Measurements from ENCODE around the gene METTL5. TPM values are rescaled to one million over a fixed set of nuclear protein-coding genes. Genes with fewer than 3 reads are reported as not detected.

The METTL5 gene
- total RNA-seq, 1 experiment from 2014 or later = 103 TPM

GRCh38 chr2:169781249-169782013 lies 43.3 kb downstream of the METTL5 start (continued):
- no peak for TF ChIP-seq YY1 (IDR thresholded peaks at IDR 0.05; ENCODE audit: extremely low read depth, insufficient replicate concordance, low read depth, low read length)
- TF ChIP-seq EZH2 (IDR thresholded peaks at IDR 0.05) = no peak
- no peak for TF ChIP-seq SP1 (IDR thresholded peaks at IDR 0.05; ENCODE audit: low read depth)
- TF ChIP-seq JUND (IDR thresholded peaks at IDR 0.05) = no peak
- TF ChIP-seq REST (IDR thresholded peaks at IDR 0.05; ENCODE audit: low read depth) = no peak
- TF ChIP-seq RAD21 (IDR thresholded peaks at IDR 0.05; ENCODE audit: low read depth) = no peak
- TF ChIP-seq CEBPB (IDR thresholded peaks at IDR 0.05; ENCODE audit: low read depth) = no peak
- no peak for TF ChIP-seq ZNF274 (IDR thresholded peaks at IDR 0.05; ENCODE audit: low read depth, low read length)

- Histone ChIP-seq H3K9me2 (ENCODE audit: insufficient read depth) (no peaks in the 10 kb centered on the region), H3K9me3 (ENCODE audit: control insufficient read depth in 1 of 2, insufficient read depth in 1 of 2, low read depth in 1 of 2, low read length in 2 of 2) (no peaks in the 10 kb centered on the region), H2AFZ (ENCODE audit: low read depth, low read length, poor library complexity, severe bottlenecking) (no peak overlapping the region), H3K4me2 (ENCODE audit: low read length) (no peak overlapping the region), H3K36me3 (ENCODE audit: control insufficient read depth in 1 of 2, insufficient read depth in 2 of 2, low read length in 2 of 2) (no peaks in the 10 kb centered on the region), H4K20me1 (ENCODE audit: insufficient read depth) (no peaks in the 10 kb centered on the region), H3K4me1 (ENCODE audit: control insufficient read depth in 1 of 2, insufficient read depth in 2 of 2, low read length in 2 of 2) (no peaks in the 10 kb centered on the region; a peak in 1 of 4 replicates), H3K79me2 (ENCODE audit: insufficient read depth, low read length) (no peaks in the 10 kb centered on the region), H3K27me3 (ENCODE audit: insufficient read depth, low read length) (no peaks in the 10 kb centered on the region), H3K4me3 (replicated peaks in 1 of 2; ENCODE audit: low read depth in 1 of 2, low read length in 2 of 2) (no peak overlapping the region), H3K9ac (ENCODE audit: low read length) (no peak overlapping the region), H3K27ac (ENCODE audit: low read depth, low read length) (no peak overlapping the region)
- intact Hi-C loops (cut with micrococcal nuclease) = loop anchor here (10.0 kb wide), 1 partner anchor 664 kb away; no protein-coding TSS in a partner anchor
- POLR2A ChIA-PET = no interaction called here
- RAD21 ChIA-PET (ENCODE audit: low non-redundant PET in 1 of 2, low total read pairs in 2 of 2, uncharacterized antibody in 2 of 2, unreplicated experiment in 2 of 2) = no interaction called here
- BruUV-seq (replicated peaks) = no TSS peak
- DNase-seq (ENCODE audit: low read depth, low spot score) = no peak
- ATAC-seq = no peak
- CTCF ChIA-PET = no interaction called here
- TF ChIP-seq ZFX (IDR thresholded peaks at IDR 0.05) (no peak), FOSL1 (IDR thresholded peaks at IDR 0.05; ENCODE audit: low read depth) (no peak), RAD21 (IDR thresholded peaks at IDR 0.05; ENCODE audit: low read depth) (no peak), CEBPB (IDR thresholded peaks at IDR 0.05; ENCODE audit: low read depth) (no peak), EZH2phosphoT487 (IDR thresholded peaks at IDR 0.05; ENCODE audit: borderline replicate concordance) (no peak), ATF3 (IDR thresholded peaks at IDR 0.05) (no peak), SP1 (IDR thresholded peaks at IDR 0.05; ENCODE audit: low read depth) (no peak), JUND (IDR thresholded peaks at IDR 0.05) (no peak), CTCF (IDR thresholded peaks at IDR 0.05 in 2 of 3, conservative IDR thresholded peaks at IDR 0.05 in 1 of 3; ENCODE audit: borderline replicate concordance in 1 of 3, insufficient read depth in 1 of 3, low read depth in 2 of 3, low read length in 2 of 3) (no peak), REST (IDR thresholded peaks at IDR 0.05; ENCODE audit: low read depth) (no peak), EZH2 (IDR thresholded peaks at IDR 0.05) (no peak), YY1 (IDR thresholded peaks at IDR 0.05; ENCODE audit: extremely low read depth, insufficient replicate concordance, low read depth, low read length) (no peak), EGR1 (IDR thresholded peaks at IDR 0.05; ENCODE audit: low read depth) (no peak)
Observed at GRCh38 chr2:169778446-169778845, 46.3 kb downstream of the METTL5 start.
